ENCODE data around the gene CLMN. TPM values are rescaled to one million over a fixed set of nuclear protein-coding genes. Genes with fewer than 3 reads are reported as not detected.

Gene CLMN
- total RNA-seq, 2 donors from 2014 or later: 24.6 to 39.3 TPM

GRCh38 chr14:95157327-95158189 is 162.2 kb downstream of the CLMN start, which contains the start of gene DICER1:
DICER1 (minus strand) TSS chr14:95157529; CDS start chr14:95133458, 24,071 bp downstream.
- TF ChIP-seq POLR2AphosphoS5 (IDR thresholded peaks at IDR 0.05) (peak; percentile 78), POLR2A (IDR thresholded peaks at IDR 0.05) (peak; percentile 78), CTCF (IDR thresholded peaks at IDR 0.05) (peak in 1 of 4 experiments; percentile 17)
- intact Hi-C loops (cut with DNase I): no loop called here

GRCh38 chr14:95157048-95157326 is 162.7 kb downstream of the CLMN start:
- intact Hi-C loops (cut with DNase I): no loop called here
- 0% methylated on average over 49 of the region's 50 CpGs for WGBS
- peaks cover 3% of the 10 kb centered on the region for H3K4me1 ChIP-seq (replicated peaks)

More at GRCh38 chr14:95157327-95158189, 162.2 kb downstream of the CLMN start, which contains the start of gene DICER1:
- Histone ChIP-seq H3K4me3 (peak within 1 kb of the TSS; percentile 79 to 81), H3K36me3 (no peaks in the 10 kb centered on the region), H3K27ac (peak within 1 kb of the TSS; percentile 91 to 94), H3K9me3 (no peaks in the 10 kb centered on the region), H3K27me3 (replicated peaks; ENCODE audit: insufficient read depth) (no peaks in the 10 kb centered on the region), H3K4me1 (replicated peaks) (peaks cover 3% of the 10 kb centered on the region)
- WGBS: under 1% methylated on average over 77 of the region's 77 CpGs
- DNase-seq (ENCODE audit: low spot score): peak; percentile 97

GRCh38 chr14:95156161-95157047 is 163.3 kb downstream of the CLMN start:
- peak overlapping the region; percentile 91 to 94 for H3K27ac ChIP-seq
- H3K27me3 ChIP-seq (replicated peaks; ENCODE audit: insufficient read depth): no peaks in the 10 kb centered on the region
- WGBS: under 1% methylated on average over 48 of the region's 48 CpGs
- TF ChIP-seq POLR2A (IDR thresholded peaks at IDR 0.05) (no peak), CTCF (IDR thresholded peaks at IDR 0.05) (no peak), POLR2AphosphoS5 (IDR thresholded peaks at IDR 0.05) (no peak)
- H3K9me3 ChIP-seq: no peaks in the 10 kb centered on the region
- peak overlapping the region; percentile 79 to 81 for H3K4me3 ChIP-seq
- intact Hi-C loops (cut with DNase I): no loop called here
- peak; percentile 19 for DNase-seq (ENCODE audit: low spot score)
- H3K4me1 ChIP-seq (replicated peaks): peaks cover 3% of the 10 kb centered on the region
- no peaks in the 10 kb centered on the region for H3K36me3 ChIP-seq

More at GRCh38 chr14:95157048-95157326, 162.7 kb downstream of the CLMN start:
- no peaks in the 10 kb centered on the region for H3K9me3 ChIP-seq
- H3K4me3 ChIP-seq: peak overlapping the region; percentile 79 to 81
- H3K36me3 ChIP-seq: no peaks in the 10 kb centered on the region
- DNase-seq (ENCODE audit: low spot score): no peak
- peak overlapping the region; percentile 91 to 94 for H3K27ac ChIP-seq
- TF ChIP-seq CTCF (IDR thresholded peaks at IDR 0.05): no peak
- TF ChIP-seq POLR2AphosphoS5 (IDR thresholded peaks at IDR 0.05): no peak
- no peak for TF ChIP-seq POLR2A (IDR thresholded peaks at IDR 0.05)
- no peaks in the 10 kb centered on the region for H3K27me3 ChIP-seq (replicated peaks; ENCODE audit: insufficient read depth)

- H3K36me3 ChIP-seq: no peaks in the 10 kb centered on the region
- H3K27ac ChIP-seq: no peak overlapping the region
- intact Hi-C loops (cut with DNase I): no loop called here
- H3K9me3 ChIP-seq: no peaks in the 10 kb centered on the region
- TF ChIP-seq CTCF (IDR thresholded peaks at IDR 0.05) (no peak), POLR2AphosphoS5 (IDR thresholded peaks at IDR 0.05) (no peak), POLR2A (IDR thresholded peaks at IDR 0.05) (no peak)
- 69% methylated on average over 12 of the region's 12 CpGs for WGBS
- H3K4me3 ChIP-seq: no peak overlapping the region
- DNase-seq (ENCODE audit: low spot score): no peak
- H3K4me1 ChIP-seq (replicated peaks): peaks cover 3% of the 10 kb centered on the region
- no peaks in the 10 kb centered on the region for H3K27me3 ChIP-seq (replicated peaks; ENCODE audit: insufficient read depth)
These were observed 164.7 kb downstream of the CLMN start for GRCh38 chr14:95155045-95155444.

Data from prostate gland (tissue), 2 donors.